Endodermal cell (in vitro differentiated cells): ENCODE measurements around the gene ASCL4. TPM values are rescaled to one million over a fixed set of nuclear protein-coding genes. Genes with fewer than 3 reads are reported as not detected.

Experiments
- DNase-seq: peaks from one replicate; pipeline ENCODE4 v3.0.0-alpha.2; 2017
- H3K27ac ChIP-seq: 2 replicates; pipeline ENCODE4 v1.5.1; 2013; ENCODE audit warnings: mild to moderate bottlenecking, low read depth, low read length, moderate library complexity
- H3K27me3 ChIP-seq: 2 replicates; pipeline ENCODE4 v1.6.1; 2013; ENCODE audit warnings: mild to moderate bottlenecking, low read length, moderate library complexity; ENCODE audit not compliant: insufficient read depth, control insufficient read depth, poor library complexity, severe bottlenecking
- H3K36me3 ChIP-seq: 2 replicates; pipeline ENCODE4 v1.7.0; 2013; ENCODE audit warnings: mild to moderate bottlenecking, low read length, moderate library complexity; ENCODE audit not compliant: control insufficient read depth, insufficient read depth
- H3K4me1 ChIP-seq: one replicate; pipeline ENCODE4 v1.7.0; 2013; ENCODE audit warnings: low read length; ENCODE audit not compliant: control insufficient read depth, insufficient read depth
- H3K4me3 ChIP-seq: 2 replicates; pipeline ENCODE4 v1.5.1; 2013; ENCODE audit warnings: mild to moderate bottlenecking, low read length, moderate library complexity
- H3K9ac ChIP-seq: 2 replicates; pipeline ENCODE4 v1.6.1; 2013; ENCODE audit warnings: mild to moderate bottlenecking, low read length, moderate library complexity; ENCODE audit not compliant: poor library complexity, severe bottlenecking; ENCODE audit errors: extremely low read depth
- H3K9me3 ChIP-seq: 2 replicates; pipeline ENCODE4 v1.6.1; 2013; ENCODE audit warnings: mild to moderate bottlenecking, low read length, moderate library complexity; ENCODE audit not compliant: control insufficient read depth
- H3K27ac Mint-ChIP-seq: 2 replicates; pipeline ENCODE4 v1.8.0; 2020; ENCODE audit warnings: mixed read lengths
- H3K27me3 Mint-ChIP-seq: 2 replicates; pipeline ENCODE4 v1.8.0; 2021; ENCODE audit warnings: mild to moderate bottlenecking, mixed read lengths; ENCODE audit not compliant: insufficient read depth
- H3K36me3 Mint-ChIP-seq: 2 replicates; pipeline ENCODE4 v1.8.0; 2020; ENCODE audit warnings: low read depth, mixed read lengths
- H3K4me1 Mint-ChIP-seq: 2 replicates; pipeline ENCODE4 v1.8.0; 2020; ENCODE audit warnings: mixed read lengths
- H3K4me3 Mint-ChIP-seq: 2 replicates; pipeline ENCODE4 v1.8.0; 2020; ENCODE audit warnings: mild to moderate bottlenecking, moderate library complexity, mixed read lengths
- H3K9me3 Mint-ChIP-seq: 2 replicates; pipeline ENCODE4 v1.8.0; 2020; ENCODE audit warnings: mild to moderate bottlenecking, mixed read lengths
- CTCF ChIP-seq: fragments of 200-600 bp; sonication (generic); conservative IDR thresholded peaks from 2 replicates; pipeline ENCODE4 v1.5.0; 2021; ENCODE audit warnings: antibody characterized with exemption, mild to moderate bottlenecking
- WGBS, 2 experiments: methylation state at CpG; one replicate each; pipeline versions ENCODE4 v1.1.5 to v1.1.7; 2013; ENCODE audit warnings: missing lambda C conversion rate in 2 of 2, mixed read lengths in 1 of 2; ENCODE audit not compliant: insufficient coverage in 1 of 2, insufficient read length in 1 of 2; 5-methylcytosine and 5-hydroxymethylcytosine counted together
- total RNA-seq, 2 donors: library from RNA; stranded (reverse); fragmentation: NEBNext Ultra II Directional in 1 of 2; extraction: Animal tissue kit (Norgen Biotek cat#: 25700) in 1 of 2; gene quantifications; 2 replicates in 1 of 2; 3 replicates in 1 of 2; pipeline ENCODE4 v1.2.1, GENCODE V29; 2021

The ASCL4 gene
- total RNA-seq, 2 donors from 2014 or later, result not detected

GRCh38 chr12:107764626-107765025 lies 9.9 kb upstream of the ASCL4 start:
- no peaks in the 10 kb centered on the region for H3K9me3 Mint-ChIP-seq
- H3K4me1 Mint-ChIP-seq, result peaks cover 7% of the 10 kb centered on the region
- peaks cover 19% of the 10 kb centered on the region for H3K27me3 Mint-ChIP-seq
- no peaks in the 10 kb centered on the region for H3K36me3 Mint-ChIP-seq
- H3K9me3 ChIP-seq, result no peaks in the 10 kb centered on the region
- no peaks in the 10 kb centered on the region for H3K4me1 ChIP-seq
- no peak overlapping the region for H3K4me3 Mint-ChIP-seq
- DNase-seq, result no peak
- TF ChIP-seq CTCF, result no peak
- H3K9ac ChIP-seq, result no peak overlapping the region
- H3K36me3 ChIP-seq, result no peaks in the 10 kb centered on the region
- H3K4me3 ChIP-seq, result no peak overlapping the region
- H3K27ac Mint-ChIP-seq, result no peak overlapping the region
- 86 to 100% methylated on average over 1 to 3 of the region's 4 CpGs for WGBS, 2 experiments
- no peak overlapping the region for H3K27ac ChIP-seq
- H3K27me3 ChIP-seq, result peaks cover 64% of the 10 kb centered on the region

- Mint-ChIP-seq H3K36me3 (no peaks in the 10 kb centered on the region), H3K27me3 (peaks cover 24% of the 10 kb centered on the region), H3K9me3 (no peaks in the 10 kb centered on the region), H3K4me1 (peaks cover under 1% of the 10 kb centered on the region), H3K4me3 (no peak overlapping the region), H3K27ac (no peak overlapping the region)
- H3K27ac ChIP-seq, result no peak overlapping the region
- H3K36me3 ChIP-seq, result no peaks in the 10 kb centered on the region
- H3K27me3 ChIP-seq, result peaks cover 70% of the 10 kb centered on the region
- DNase-seq, result no peak
- H3K9me3 ChIP-seq, result no peaks in the 10 kb centered on the region
- H3K9ac ChIP-seq, result no peak overlapping the region
- H3K4me3 ChIP-seq, result no peak overlapping the region
- H3K4me1 ChIP-seq, result no peaks in the 10 kb centered on the region
- TF ChIP-seq CTCF, result no peak
- 60 to 81% methylated on average over 1 of the region's 1 CpG for whole genome bisulfite sequencing, 2 experiments
Measured at GRCh38 chr12:107765316-107765715, 9.2 kb upstream of the ASCL4 start.

GRCh38 chr12:107767466-107767865 lies 7.0 kb upstream of the ASCL4 start:
- Mint-ChIP-seq H3K27ac (no peak overlapping the region), H3K27me3 (peaks cover 39% of the 10 kb centered on the region), H3K36me3 (no peaks in the 10 kb centered on the region), H3K4me3 (no peak overlapping the region), H3K9me3 (no peaks in the 10 kb centered on the region), H3K4me1 (no peaks in the 10 kb centered on the region)
- DNase-seq, result no peak
- Histone ChIP-seq H3K9ac (no peak overlapping the region), H3K27ac (no peak overlapping the region), H3K4me1 (no peaks in the 10 kb centered on the region), H3K4me3 (no peak overlapping the region), H3K27me3 (peaks cover 89% of the 10 kb centered on the region), H3K9me3 (no peaks in the 10 kb centered on the region), H3K36me3 (no peaks in the 10 kb centered on the region)
- WGBS, 2 experiments, result 90 to 92% methylated on average over 3 to 5 of the region's 5 CpGs
- TF ChIP-seq CTCF, result no peak
